CD4-positive, alpha-beta T cell (primary cell): ENCODE measurements around the gene MRPL39. TPM values are rescaled to one million over a fixed set of nuclear protein-coding genes. Genes with fewer than 3 reads are reported as not detected.

Source experiments
- ATAC-seq: fragments of 200-7000 bp; cut with Tn5 transposase; one replicate; pipeline ENCODE4 v1.10.0; 2022; ENCODE audit warnings: mild to moderate bottlenecking; ENCODE audit not compliant: poor library complexity
- CTCF ChIA-PET: fragments of 350-600 bp; sonication (Branson Sonifier 250); formaldehyde crosslinking; loops from one replicate; lab custom pipeline; 2021; ENCODE audit warnings: antibody characterized with exemption, inconsistent platforms; lab: Charles Lee
- POLR2A ChIA-PET: fragments of 350-600 bp; sonication (Branson Sonifier 250); formaldehyde crosslinking; loops from one replicate; lab custom pipeline; 2021; ENCODE audit warnings: antibody characterized with exemption, inconsistent platforms; lab: Charles Lee
- DNase-seq, 14 experiments: peaks; one replicate each; pipeline ENCODE4 v3.0.0-alpha.2; 2013 to 2020; ENCODE audit warnings: mixed read lengths in 2 of 14
- H3K27ac ChIP-seq, 2 donors: one replicate each; pipeline versions ENCODE4 v1.5.1 to v1.7.0; 2013; ENCODE audit warnings: low read length in 2 of 2, low read depth in 1 of 2, mild to moderate bottlenecking in 1 of 2
- H3K27me3 ChIP-seq, 2 experiments: 1 replicate in 1 of 2; 2 replicates in 1 of 2; pipeline versions ENCODE4 v1.6.1 to v1.7.0; 2013; ENCODE audit warnings: low read length in 2 of 2, control low read depth in 1 of 2, mild to moderate bottlenecking in 1 of 2, moderate library complexity in 1 of 2; ENCODE audit not compliant: insufficient read depth in 2 of 2, control insufficient read depth in 1 of 2
- H3K36me3 ChIP-seq: one replicate; pipeline ENCODE4 v1.6.1; 2013; ENCODE audit warnings: low read length, control low read depth; ENCODE audit not compliant: insufficient read depth
- H3K4me1 ChIP-seq: one replicate; pipeline ENCODE4 v1.6.1; 2013; ENCODE audit warnings: low read length, control low read depth; ENCODE audit not compliant: insufficient read depth
- H3K4me3 ChIP-seq: one replicate; pipeline ENCODE4 v1.5.1; 2013; ENCODE audit warnings: mild to moderate bottlenecking, low read length, moderate library complexity
- H3K9me3 ChIP-seq, 2 experiments: 1 replicate in 1 of 2; 2 replicates in 1 of 2; pipeline versions ENCODE4 v1.6.1 to v1.7.0; 2013; ENCODE audit warnings: low read length in 2 of 2, mild to moderate bottlenecking in 2 of 2, control low read depth in 1 of 2, moderate library complexity in 1 of 2; ENCODE audit not compliant: control insufficient read depth in 1 of 2, insufficient read depth in 1 of 2
- H3K27ac Mint-ChIP-seq: one replicate; pipeline ENCODE4 v1.8.0; 2020; ENCODE audit warnings: mixed read lengths
- H3K27me3 Mint-ChIP-seq: one replicate; pipeline ENCODE4 v1.8.0; 2021; ENCODE audit warnings: mixed read lengths
- H3K36me3 Mint-ChIP-seq: one replicate; pipeline ENCODE4 v1.8.0; 2021; ENCODE audit warnings: low read depth, mixed read lengths
- H3K4me1 Mint-ChIP-seq: one replicate; pipeline ENCODE4 v1.8.0; 2021; ENCODE audit warnings: low read depth, mixed read lengths
- H3K4me3 Mint-ChIP-seq: one replicate; pipeline ENCODE4 v1.8.0; 2020; ENCODE audit warnings: mild to moderate bottlenecking, mixed read lengths
- H3K9me3 Mint-ChIP-seq: one replicate; pipeline ENCODE4 v1.8.0; 2020; ENCODE audit warnings: mixed read lengths
- intact Hi-C, 2 experiments: fragments of 100-400 bp; cut with DNase I in 1 of 2; cut with micrococcal nuclease in 1 of 2; formaldehyde crosslinking; loops; one replicate each; pipeline versions ENCODE4 v1.15.1 to v1.9.0; 2023 to 2025; cut with DNase I, micrococcal nuclease
- total RNA-seq, 174 experiments: library from RNA in 2 of 174; stranded (reverse) in 2 of 174; gene quantifications; one replicate each; pipeline ENCODE4 v1.2.3 and lab custom pipeline; 2021 to 2026
- TF ChIP-seq, protein P1 (sequence below): fragments of 200-600 bp; IDR thresholded peaks from one replicate; pipeline ENCODE4 v1.8.0; 2022; ENCODE audit warnings: antibody characterized with exemption, mild to moderate bottlenecking

MRPL39 gene
- total RNA-seq, 2 experiments from 2014 or later, result 10.7 to 15.2 TPM

DNA sequence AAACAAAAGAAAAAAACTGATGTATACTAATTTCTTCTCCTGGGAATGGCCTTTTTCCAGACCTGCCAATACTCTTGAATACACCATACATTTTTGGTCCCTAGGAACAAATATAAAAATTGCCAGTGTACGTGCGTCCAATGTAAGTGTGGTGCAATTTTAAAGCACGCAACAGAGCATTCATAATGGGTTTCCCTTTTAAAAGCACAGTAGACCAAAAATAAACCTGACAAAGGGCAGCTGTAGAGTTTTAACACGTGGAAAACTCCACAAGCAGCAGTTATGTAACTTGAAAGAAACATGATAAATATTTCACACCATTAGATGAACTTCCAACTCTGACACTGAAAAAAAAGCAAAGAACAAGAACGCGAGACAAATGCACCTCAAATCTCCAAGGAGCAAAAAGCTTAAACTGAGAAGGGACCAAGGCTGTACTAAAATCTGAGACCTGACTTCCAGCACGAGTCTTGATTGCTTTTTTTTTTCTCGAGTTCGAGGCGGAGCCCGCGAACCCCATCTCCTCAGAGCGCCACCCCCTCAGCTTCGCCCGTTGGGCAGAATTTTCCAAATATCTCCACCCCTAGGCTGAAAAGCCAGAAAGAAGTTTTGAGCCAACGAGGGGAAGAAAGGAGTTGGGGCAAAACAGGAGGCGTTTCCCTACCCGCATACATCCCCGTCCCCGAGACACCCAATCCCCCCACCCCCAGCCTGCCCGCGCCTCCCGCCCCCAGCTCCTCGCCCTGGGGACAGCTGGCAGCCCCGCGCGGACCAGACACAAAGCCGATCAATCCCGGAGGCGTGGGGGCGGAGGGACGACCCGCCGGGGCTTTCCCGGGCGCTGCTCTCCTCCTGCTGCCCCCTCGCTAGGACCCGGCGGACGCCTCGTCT lies 31.6 kb upstream of the MRPL39 start, which contains the start of gene JAM2:
Gene JAM2, plus strand, starts transcription at position 599 of the 891 bp plus-strand sequence. CDS start 564 bp downstream, outside the sequence.
- POLR2A ChIA-PET, result interaction anchor here (0.6 to 1.4 kb wide), 5 partner anchors 7 to 96 kb away, joined by 3 to 7 read pairs (median 3); partner anchors contain the start of genes ATP5PF, GABPA and MRPL39
- Mint-ChIP-seq H3K9me3 (no peaks in the 10 kb centered on the region), H3K4me3 (peak within 1 kb of the TSS; percentile 87)

DNA sequence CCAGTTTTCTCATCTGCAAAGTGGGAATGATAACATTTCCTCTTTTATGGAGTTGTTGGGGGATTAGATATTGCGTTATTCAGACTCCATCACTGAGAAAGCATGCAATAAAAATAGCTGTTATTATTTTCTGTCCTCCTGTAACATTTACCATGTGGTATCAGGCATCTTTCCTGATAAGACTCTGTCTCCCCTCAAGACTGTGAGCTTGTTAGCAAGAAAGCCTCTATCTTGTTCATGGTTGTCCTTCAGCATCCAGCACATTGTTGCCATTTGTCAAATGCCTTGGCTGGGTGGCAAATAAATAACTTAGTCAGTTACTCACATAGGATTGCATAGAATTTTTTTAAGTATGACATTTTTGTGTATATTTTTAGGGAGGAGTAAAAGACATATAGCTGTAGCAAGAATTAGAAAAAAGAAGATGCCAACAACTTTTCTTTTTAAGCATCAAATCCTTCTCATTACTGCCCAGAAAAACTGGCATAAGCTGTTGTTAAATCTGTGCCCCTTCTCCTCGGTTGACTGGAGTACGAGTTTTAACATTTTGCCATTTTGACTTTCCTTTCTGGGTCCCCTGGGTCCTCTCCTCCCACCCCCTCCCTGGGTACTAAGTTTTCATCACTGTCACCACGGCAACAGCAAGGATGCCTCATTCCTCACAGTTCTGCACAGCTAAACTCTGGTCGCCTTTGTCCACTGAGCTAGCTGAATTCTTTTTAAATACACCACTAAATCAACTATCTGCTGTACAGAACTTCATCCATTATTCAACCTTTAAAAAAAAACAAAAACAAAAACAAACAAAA lies 30.8 kb upstream of the MRPL39 start:
- Mint-ChIP-seq H3K36me3 (no peaks in the 10 kb centered on the region), H3K27me3 (peaks cover 54% of the 10 kb centered on the region), H3K9me3 (no peaks in the 10 kb centered on the region), H3K27ac (no peak overlapping the region), H3K4me3 (peak overlapping the region; percentile 87), H3K4me1 (peaks cover 18% of the 10 kb centered on the region)
- ChIA-PET CTCF (no interaction called here), POLR2A (interaction anchor here (0.6 to 1.4 kb wide), 7 partner anchors 8 to 97 kb away, joined by 3 to 7 read pairs (median 3); partner anchors contain the start of genes ATP5PF, GABPA and MRPL39)
- Histone ChIP-seq H3K27me3 (peaks cover 13 to 17% of the 10 kb centered on the region in 2 experiments), H3K4me3 (no peak overlapping the region), H3K9me3 (no peaks in the 10 kb centered on the region), H3K36me3 (no peaks in the 10 kb centered on the region), H3K27ac (no peak overlapping the region), H3K4me1 (peaks cover 18% of the 10 kb centered on the region)
- intact Hi-C loops, result loop anchor here in 1 of 2 experiments (2.0 kb wide), 1 partner anchor 29 kb away; no protein-coding TSS in a partner anchor
- TF ChIP-seq, protein P1, sequence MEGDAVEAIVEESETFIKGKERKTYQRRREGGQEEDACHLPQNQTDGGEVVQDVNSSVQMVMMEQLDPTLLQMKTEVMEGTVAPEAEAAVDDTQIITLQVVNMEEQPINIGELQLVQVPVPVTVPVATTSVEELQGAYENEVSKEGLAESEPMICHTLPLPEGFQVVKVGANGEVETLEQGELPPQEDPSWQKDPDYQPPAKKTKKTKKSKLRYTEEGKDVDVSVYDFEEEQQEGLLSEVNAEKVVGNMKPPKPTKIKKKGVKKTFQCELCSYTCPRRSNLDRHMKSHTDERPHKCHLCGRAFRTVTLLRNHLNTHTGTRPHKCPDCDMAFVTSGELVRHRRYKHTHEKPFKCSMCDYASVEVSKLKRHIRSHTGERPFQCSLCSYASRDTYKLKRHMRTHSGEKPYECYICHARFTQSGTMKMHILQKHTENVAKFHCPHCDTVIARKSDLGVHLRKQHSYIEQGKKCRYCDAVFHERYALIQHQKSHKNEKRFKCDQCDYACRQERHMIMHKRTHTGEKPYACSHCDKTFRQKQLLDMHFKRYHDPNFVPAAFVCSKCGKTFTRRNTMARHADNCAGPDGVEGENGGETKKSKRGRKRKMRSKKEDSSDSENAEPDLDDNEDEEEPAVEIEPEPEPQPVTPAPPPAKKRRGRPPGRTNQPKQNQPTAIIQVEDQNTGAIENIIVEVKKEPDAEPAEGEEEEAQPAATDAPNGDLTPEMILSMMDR, result no peak
- no peak for ATAC-seq
- no peak for DNase-seq

More for the DNA sequence above, 31.6 kb upstream of the MRPL39 start, which contains the start of gene JAM2:
- TF ChIP-seq, protein P1, result no peak
- H3K4me3 ChIP-seq, result peak within 1 kb of the TSS; percentile 66
- H3K4me1 Mint-ChIP-seq, result peaks cover 18% of the 10 kb centered on the region
- CTCF ChIA-PET, result no interaction called here
- H3K27me3 Mint-ChIP-seq, result peaks cover 54% of the 10 kb centered on the region
- no peaks in the 10 kb centered on the region for H3K36me3 Mint-ChIP-seq
- H3K27ac Mint-ChIP-seq, result no peak within 1 kb of the TSS
- peak; percentile 30 for ATAC-seq
- no peaks in the 10 kb centered on the region for H3K9me3 ChIP-seq
- intact Hi-C loops, result loop anchor here in 1 of 2 experiments (2.0 kb wide), 1 partner anchor 30 kb away; no protein-coding TSS in a partner anchor
- no peak within 1 kb of the TSS for H3K27ac ChIP-seq
- no peaks in the 10 kb centered on the region for H3K36me3 ChIP-seq
- DNase-seq, result peak in 7 of 14 experiments; percentile 6 to 59 (median 29)
- peaks cover 18% of the 10 kb centered on the region for H3K4me1 ChIP-seq
- H3K27me3 ChIP-seq, result peaks cover 13 to 17% of the 10 kb centered on the region in 2 experiments

DNA sequence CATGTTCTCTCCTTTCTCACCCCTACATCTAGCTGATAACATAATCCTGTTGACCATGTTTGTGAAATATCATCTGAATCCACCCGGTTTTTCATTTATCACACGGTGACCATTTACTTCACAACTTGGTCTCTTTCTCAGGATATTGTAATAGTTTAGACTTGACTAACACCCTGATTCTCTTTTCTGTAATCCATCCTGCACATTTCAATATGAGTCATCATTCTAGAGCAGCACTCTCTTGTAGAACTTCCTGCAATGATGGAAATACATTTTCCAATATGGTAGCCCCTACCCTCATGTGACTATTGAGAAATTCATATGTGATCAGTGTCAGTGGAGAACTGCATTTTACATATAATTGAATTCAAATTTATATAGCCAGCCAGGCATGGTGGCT lies 29.4 kb upstream of the MRPL39 start:
- peaks cover 18% of the 10 kb centered on the region for H3K4me1 Mint-ChIP-seq
- no peaks in the 10 kb centered on the region for H3K36me3 ChIP-seq
- H3K27ac Mint-ChIP-seq, result no peak overlapping the region
- H3K9me3 Mint-ChIP-seq, result no peaks in the 10 kb centered on the region
- TF ChIP-seq, protein P1, result no peak
- H3K4me3 ChIP-seq, result no peak overlapping the region
- peaks cover 13 to 17% of the 10 kb centered on the region in 2 experiments for H3K27me3 ChIP-seq
- ChIA-PET POLR2A (interaction anchor here (1.1 kb wide), 1 partner anchor 98 kb away, joined by 3 read pairs; the partner anchor contains the start of genes ATP5PF and GABPA), CTCF (no interaction called here)
- no peak overlapping the region for H3K4me3 Mint-ChIP-seq
- no peaks in the 10 kb centered on the region for H3K9me3 ChIP-seq
- no peaks in the 10 kb centered on the region for H3K36me3 Mint-ChIP-seq
- H3K27me3 Mint-ChIP-seq, result peaks cover 54% of the 10 kb centered on the region
- H3K4me1 ChIP-seq, result peaks cover 18% of the 10 kb centered on the region
- H3K27ac ChIP-seq, result no peak overlapping the region
- ATAC-seq (no peak), DNase-seq (no peak)
- intact Hi-C loops, result no loop called here
